K562 (cell line): Measurements from ENCODE around the gene MAN1B1. TPM values are rescaled to one million over a fixed set of nuclear protein-coding genes. Genes with fewer than 3 reads are reported as not detected.

Experiments
- DMBX1 ChIP-seq: fragments of 250-450 bp; sonication (Bioruptor Pico); IDR thresholded peaks from 2 replicates; pipeline ENCODE4 v1.8.0; 2022; ENCODE audit warnings: inconsistent platforms, mild to moderate bottlenecking, moderate library complexity, borderline replicate concordance
- HNRNPK ChIP-seq: fragments of 200-400 bp; formaldehyde crosslinking; IDR thresholded peaks from one replicate; pipeline ENCODE4 v1.6.1; 2018; ENCODE audit warnings: mild to moderate bottlenecking, low read depth, low read length; ENCODE audit not compliant: poor library complexity, severe bottlenecking
- MAFK ChIP-seq: IDR thresholded peaks from 2 replicates; pipeline ENCODE4 v1.6.1; 2011; ENCODE audit warnings: low read length, improper control_type of control experiment
- MEF2A ChIP-seq: IDR thresholded peaks from 2 replicates; pipeline ENCODE4 v1.6.1; 2011; ENCODE audit warnings: low read depth, mild to moderate bottlenecking, low read length, moderate library complexity; ENCODE audit not compliant: control insufficient read depth
- MLX ChIP-seq, 2 experiments: fragments of 450-650 bp in 1 of 2; sonication (generic) in 1 of 2; formaldehyde crosslinking; conservative IDR thresholded peaks; 2 replicates each; pipeline versions ENCODE4 v1.4.0 to v1.8.1; 2020 to 2022; ENCODE audit warnings: mild to moderate bottlenecking in 1 of 2, missing genetic modification reagents in 1 of 2
- NEUROD1 ChIP-seq: fragments of 150-350 bp; IDR thresholded peaks from 2 replicates; pipeline ENCODE4 v1.6.1; 2014; ENCODE audit warnings: borderline replicate concordance, low read length, low read depth; ENCODE audit not compliant: partially characterized antibody
- RBM22 ChIP-seq: fragments of 200-400 bp; formaldehyde crosslinking; IDR thresholded peaks from 2 replicates; pipeline ENCODE4 v1.6.1; 2018; ENCODE audit warnings: low read length, low read depth; ENCODE audit not compliant: poor library complexity, severe bottlenecking
- STAT6 ChIP-seq: sonication (generic); formaldehyde crosslinking; IDR thresholded peaks from 2 replicates; pipeline ENCODE4 v1.8.1; 2023; ENCODE audit warnings: mild to moderate bottlenecking, missing genetic modification reagents
- TCF15 ChIP-seq: fragments of 250-450 bp; sonication (Bioruptor Pico); IDR thresholded peaks from 2 replicates; pipeline ENCODE4 v1.8.0; 2022; ENCODE audit warnings: moderate library complexity, mild to moderate bottlenecking, inconsistent platforms
- ZNF23 ChIP-seq: fragments of 250-450 bp; sonication (Bioruptor Pico); IDR thresholded peaks from 2 replicates; pipeline ENCODE4 v1.4.0; 2020; ENCODE audit warnings: mild to moderate bottlenecking
- ZNF263 ChIP-seq: sonication (generic); formaldehyde crosslinking; IDR thresholded peaks from 2 replicates; pipeline ENCODE4 v1.8.0; 2022; ENCODE audit warnings: mild to moderate bottlenecking, missing genetic modification reagents, borderline replicate concordance
- ZNF280B ChIP-seq: fragments of 250-450 bp; sonication (Bioruptor Pico); IDR thresholded peaks from 2 replicates; pipeline ENCODE4 v1.5.1; 2021; ENCODE audit warnings: mild to moderate bottlenecking
- polyA plus RNA-seq, 8 experiments: library from polyadenylated mRNA; depleted of rRNA in 4 of 8; stranded (reverse) in 5 of 8; unstranded in 3 of 8; fragments of >200 nt; fragmentation: Nextera tagmentation in 2 of 8; fragmentation: Illumina TruSeq in 1 of 8; extraction: Ambion mirVana in 2 of 8; extraction: Trizol in 1 of 8; gene quantifications; 2 replicates each; pipeline versions ENCODE4 v1.2.1 to v1.2.3, GENCODE V29; 2011 to 2014; ENCODE audit warnings: inconsistent platforms in 1 of 8, missing spikeins in 1 of 8
- total RNA-seq, 7 experiments: library from RNA; depleted of rRNA in 6 of 7; stranded (reverse); fragments of >200 nt in 6 of 7; fragmentation: Illumina TruSeq in 2 of 7; extraction: Trizol in 2 of 7; gene quantifications; 2 replicates each; pipeline versions ENCODE4 v1.2.1 to v1.2.3, GENCODE V29; 2011 to 2021; ENCODE audit warnings: low replicate concordance in 1 of 7
- TF ChIP-seq, protein P1 (sequence below): sonication (generic); formaldehyde crosslinking; IDR thresholded peaks from 2 replicates; pipeline ENCODE4 v1.8.1; 2023; ENCODE audit warnings: missing genetic modification reagents, mild to moderate bottlenecking, borderline replicate concordance
- TF ChIP-seq, protein P2 (sequence below): fragments of 200-800 bp; sonication (Bioruptor generic); IDR thresholded peaks from 2 replicates; pipeline ENCODE4 v1.6.1; 2017; ENCODE audit warnings: missing genetic modification characterization, missing compliant biosample characterization

MAN1B1 gene
- total and polyA plus RNA-seq, 9 of the 15 experiments (the other 6 are each of a cell fraction or from before 2014, with no cell fraction given), result 0.55 to 36.6 (median 27.3) TPM

DNA sequence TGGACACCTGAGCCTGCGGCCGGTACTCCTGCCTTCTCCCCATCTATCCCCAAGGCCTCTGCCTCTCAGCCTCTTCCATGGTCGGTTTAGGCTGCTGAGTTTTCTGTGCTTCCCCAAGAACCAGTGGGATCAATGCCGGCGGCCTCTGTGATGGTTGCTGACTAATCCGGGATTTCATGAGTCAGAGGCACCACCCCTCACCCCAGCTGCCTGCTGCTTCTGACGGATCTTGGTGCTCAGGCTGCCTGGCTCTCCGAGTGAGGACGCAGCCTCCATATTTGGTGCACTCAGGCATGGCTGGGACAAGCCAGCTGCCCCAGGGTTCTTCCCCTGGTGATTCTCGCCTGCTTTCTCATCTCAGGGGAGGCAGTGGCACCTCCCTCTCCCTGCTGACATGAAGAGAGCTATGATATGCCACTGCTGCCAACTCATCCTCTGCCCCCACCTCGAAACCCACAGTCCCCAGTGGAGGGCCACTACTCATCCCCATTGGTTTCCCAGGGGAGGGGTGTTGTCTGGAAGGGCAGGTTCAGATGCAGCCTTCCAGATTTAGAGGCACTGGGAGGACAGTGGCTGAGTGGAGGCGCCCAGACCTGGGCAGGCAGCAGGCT lies 3.3 kb upstream of the MAN1B1 start (continued):
- TF ChIP-seq TCF15 (CRISPR knock-in tag) (no peak), RBM22 (no peak), ZNF23 (no peak), STAT6 (CRISPR knock-in tag) (no peak), MLX (CRISPR knock-in tag; conservative IDR thresholded peaks at IDR 0.05) (no peak), HNRNPK (no peak), MAFK (peak; percentile 67), NEUROD1 (no peak), ZNF263 (CRISPR knock-in tag) (no peak), ZNF280B (CRISPR knock-in tag) (no peak), DMBX1 (CRISPR knock-in tag) (no peak), MEF2A (no peak)
- TF ChIP-seq, protein P1, sequence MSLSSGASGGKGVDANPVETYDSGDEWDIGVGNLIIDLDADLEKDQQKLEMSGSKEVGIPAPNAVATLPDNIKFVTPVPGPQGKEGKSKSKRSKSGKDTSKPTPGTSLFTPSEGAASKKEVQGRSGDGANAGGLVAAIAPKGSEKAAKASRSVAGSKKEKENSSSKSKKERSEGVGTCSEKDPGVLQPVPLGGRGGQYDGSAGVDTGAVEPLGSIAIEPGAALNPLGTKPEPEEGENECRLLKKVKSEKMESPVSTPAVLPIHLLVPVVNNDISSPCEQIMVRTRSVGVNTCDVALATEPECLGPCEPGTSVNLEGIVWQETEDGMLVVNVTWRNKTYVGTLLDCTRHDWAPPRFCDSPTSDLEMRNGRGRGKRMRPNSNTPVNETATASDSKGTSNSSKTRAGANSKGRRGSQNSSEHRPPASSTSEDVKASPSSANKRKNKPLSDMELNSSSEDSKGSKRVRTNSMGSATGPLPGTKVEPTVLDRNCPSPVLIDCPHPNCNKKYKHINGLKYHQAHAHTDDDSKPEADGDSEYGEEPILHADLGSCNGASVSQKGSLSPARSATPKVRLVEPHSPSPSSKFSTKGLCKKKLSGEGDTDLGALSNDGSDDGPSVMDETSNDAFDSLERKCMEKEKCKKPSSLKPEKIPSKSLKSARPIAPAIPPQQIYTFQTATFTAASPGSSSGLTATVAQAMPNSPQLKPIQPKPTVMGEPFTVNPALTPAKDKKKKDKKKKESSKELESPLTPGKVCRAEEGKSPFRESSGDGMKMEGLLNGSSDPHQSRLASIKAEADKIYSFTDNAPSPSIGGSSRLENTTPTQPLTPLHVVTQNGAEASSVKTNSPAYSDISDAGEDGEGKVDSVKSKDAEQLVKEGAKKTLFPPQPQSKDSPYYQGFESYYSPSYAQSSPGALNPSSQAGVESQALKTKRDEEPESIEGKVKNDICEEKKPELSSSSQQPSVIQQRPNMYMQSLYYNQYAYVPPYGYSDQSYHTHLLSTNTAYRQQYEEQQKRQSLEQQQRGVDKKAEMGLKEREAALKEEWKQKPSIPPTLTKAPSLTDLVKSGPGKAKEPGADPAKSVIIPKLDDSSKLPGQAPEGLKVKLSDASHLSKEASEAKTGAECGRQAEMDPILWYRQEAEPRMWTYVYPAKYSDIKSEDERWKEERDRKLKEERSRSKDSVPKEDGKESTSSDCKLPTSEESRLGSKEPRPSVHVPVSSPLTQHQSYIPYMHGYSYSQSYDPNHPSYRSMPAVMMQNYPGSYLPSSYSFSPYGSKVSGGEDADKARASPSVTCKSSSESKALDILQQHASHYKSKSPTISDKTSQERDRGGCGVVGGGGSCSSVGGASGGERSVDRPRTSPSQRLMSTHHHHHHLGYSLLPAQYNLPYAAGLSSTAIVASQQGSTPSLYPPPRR (CRISPR knock-in tag), result no peak
- TF ChIP-seq, protein P2, sequence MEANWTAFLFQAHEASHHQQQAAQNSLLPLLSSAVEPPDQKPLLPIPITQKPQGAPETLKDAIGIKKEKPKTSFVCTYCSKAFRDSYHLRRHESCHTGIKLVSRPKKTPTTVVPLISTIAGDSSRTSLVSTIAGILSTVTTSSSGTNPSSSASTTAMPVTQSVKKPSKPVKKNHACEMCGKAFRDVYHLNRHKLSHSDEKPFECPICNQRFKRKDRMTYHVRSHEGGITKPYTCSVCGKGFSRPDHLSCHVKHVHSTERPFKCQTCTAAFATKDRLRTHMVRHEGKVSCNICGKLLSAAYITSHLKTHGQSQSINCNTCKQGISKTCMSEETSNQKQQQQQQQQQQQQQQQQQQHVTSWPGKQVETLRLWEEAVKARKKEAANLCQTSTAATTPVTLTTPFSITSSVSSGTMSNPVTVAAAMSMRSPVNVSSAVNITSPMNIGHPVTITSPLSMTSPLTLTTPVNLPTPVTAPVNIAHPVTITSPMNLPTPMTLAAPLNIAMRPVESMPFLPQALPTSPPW, result 0 out of 2 replicates have a peak, but pooled peaks have one; percentile 17
